ENCODE data around the gene ANKDD1A. TPM values are rescaled to one million over a fixed set of nuclear protein-coding genes. Genes with fewer than 3 reads are reported as not detected.

ANKDD1A gene
- total RNA-seq, 1 donor: 6.2 TPM

DNA sequence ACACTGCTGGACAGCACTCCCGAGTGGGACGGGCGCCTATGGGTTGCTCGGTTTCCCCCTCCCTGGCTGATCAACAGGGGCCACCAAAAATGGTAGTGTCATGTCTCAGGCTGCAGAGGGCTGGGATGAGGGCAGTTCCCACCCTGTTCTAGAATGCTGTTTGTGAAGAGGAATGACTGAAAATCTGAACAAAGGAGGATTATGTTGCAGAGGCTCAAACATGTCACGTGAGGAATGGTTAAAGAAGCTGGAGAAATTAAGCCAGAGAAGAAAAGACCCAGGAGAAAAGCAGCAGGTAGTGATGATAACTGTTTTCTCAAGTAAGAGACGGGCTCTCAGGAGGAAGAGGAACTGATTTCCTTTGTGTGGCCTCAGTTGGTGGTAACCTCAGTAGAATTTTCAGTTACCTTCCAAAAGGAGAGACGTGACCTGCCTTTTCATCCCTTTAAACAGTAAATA lies 67.6 kb downstream of the ANKDD1A start:
- peak; percentile 53 for DNase-seq (ENCODE audit: insufficient read length, low spot score, missing footprints)
- Histone ChIP-seq H3K27me3 (ENCODE audit: insufficient read depth, low read length) (no peaks in the 10 kb centered on the region), H2AFZ (ENCODE audit: low read length) (no peak overlapping the region), H4K20me1 (ENCODE audit: insufficient read depth, low read length) (peaks cover 8% of the 10 kb centered on the region), H3K79me2 (ENCODE audit: insufficient read depth, low read length) (peaks cover 35% of the 10 kb centered on the region), H3K4me3 (ENCODE audit: insufficient read depth, low read length) (no peak overlapping the region), H3K4me1 (ENCODE audit: insufficient read depth, low read length) (peaks cover 2% of the 10 kb centered on the region), H3K9me3 (ENCODE audit: low read depth, low read length) (no peaks in the 10 kb centered on the region), H3K36me3 (ENCODE audit: insufficient read depth, low read length) (peaks cover 49% of the 10 kb centered on the region), H3K27ac (ENCODE audit: low read depth, low read length) (no peak overlapping the region), H3K4me2 (ENCODE audit: insufficient read depth, low read length) (no peak overlapping the region)
- no peak for TF ChIP-seq CTCF (IDR thresholded peaks at IDR 0.05; ENCODE audit: extremely low read depth, low read depth, low read length)

GRCh38 chr15:64981812-64982431 lies 70.2 kb downstream of the ANKDD1A start:
- Histone ChIP-seq H2AFZ (ENCODE audit: low read length) (no peak overlapping the region), H3K36me3 (ENCODE audit: insufficient read depth, low read length) (peaks cover 26% of the 10 kb centered on the region), H3K4me3 (ENCODE audit: insufficient read depth, low read length) (no peak overlapping the region), H3K79me2 (ENCODE audit: insufficient read depth, low read length) (peaks cover 55% of the 10 kb centered on the region), H3K4me1 (ENCODE audit: insufficient read depth, low read length) (peaks cover 9% of the 10 kb centered on the region), H4K20me1 (ENCODE audit: insufficient read depth, low read length) (peaks cover 14% of the 10 kb centered on the region), H3K4me2 (ENCODE audit: insufficient read depth, low read length) (no peak overlapping the region), H3K27me3 (ENCODE audit: insufficient read depth, low read length) (no peaks in the 10 kb centered on the region), H3K27ac (ENCODE audit: low read depth, low read length) (no peak overlapping the region), H3K9me3 (ENCODE audit: low read depth, low read length) (no peaks in the 10 kb centered on the region)
- DNase-seq (ENCODE audit: insufficient read length, low spot score, missing footprints): no peak
- no peak for TF ChIP-seq CTCF (IDR thresholded peaks at IDR 0.05; ENCODE audit: extremely low read depth, low read depth, low read length)

DNA sequence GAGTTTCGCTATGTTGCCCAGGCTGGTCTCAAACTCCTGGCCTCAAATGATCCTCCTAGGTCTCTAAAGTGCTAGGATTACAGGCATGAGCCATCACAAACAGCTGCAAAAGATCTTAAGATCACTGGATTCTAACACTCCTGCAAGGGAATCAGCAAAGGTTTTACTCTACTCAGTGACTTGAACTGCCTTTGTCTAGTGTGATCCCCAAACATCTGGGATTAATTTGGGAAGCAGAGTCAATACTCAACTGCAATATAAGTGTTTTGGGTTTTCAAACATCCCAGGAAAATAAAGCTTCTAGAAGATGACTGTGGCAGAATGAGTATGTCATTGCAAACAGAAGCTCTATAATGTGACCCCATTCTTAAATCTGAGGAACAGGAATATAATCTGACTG lies 70.8 kb downstream of the ANKDD1A start:
- H3K9me3 ChIP-seq (ENCODE audit: low read depth, low read length): no peaks in the 10 kb centered on the region
- no peak overlapping the region for H2AFZ ChIP-seq (ENCODE audit: low read length)
- H3K36me3 ChIP-seq (ENCODE audit: insufficient read depth, low read length): peaks cover 26% of the 10 kb centered on the region
- no peaks in the 10 kb centered on the region for H3K27me3 ChIP-seq (ENCODE audit: insufficient read depth, low read length)
- peaks cover 61% of the 10 kb centered on the region for H3K79me2 ChIP-seq (ENCODE audit: insufficient read depth, low read length)
- H3K4me2 ChIP-seq (ENCODE audit: insufficient read depth, low read length): no peak overlapping the region
- peaks cover 14% of the 10 kb centered on the region for H4K20me1 ChIP-seq (ENCODE audit: insufficient read depth, low read length)
- no peak overlapping the region for H3K27ac ChIP-seq (ENCODE audit: low read depth, low read length)
- H3K4me1 ChIP-seq (ENCODE audit: insufficient read depth, low read length): peaks cover 9% of the 10 kb centered on the region
- TF ChIP-seq CTCF (IDR thresholded peaks at IDR 0.05; ENCODE audit: extremely low read depth, low read depth, low read length): no peak
- no peak for DNase-seq (ENCODE audit: insufficient read length, low spot score, missing footprints)
- no peak overlapping the region for H3K4me3 ChIP-seq (ENCODE audit: insufficient read depth, low read length)

GRCh38 chr15:64985366-64986033 lies 73.8 kb downstream of the ANKDD1A start:
- Histone ChIP-seq H3K79me2 (ENCODE audit: insufficient read depth, low read length) (peaks cover 78% of the 10 kb centered on the region), H3K36me3 (ENCODE audit: insufficient read depth, low read length) (peaks cover 12% of the 10 kb centered on the region), H4K20me1 (ENCODE audit: insufficient read depth, low read length) (peaks cover 14% of the 10 kb centered on the region), H3K4me2 (ENCODE audit: insufficient read depth, low read length) (peak overlapping the region; percentile 44), H3K27me3 (ENCODE audit: insufficient read depth, low read length) (no peaks in the 10 kb centered on the region), H3K27ac (ENCODE audit: low read depth, low read length) (peak overlapping the region; percentile 45), H3K9me3 (ENCODE audit: low read depth, low read length) (no peaks in the 10 kb centered on the region), H2AFZ (ENCODE audit: low read length) (peak overlapping the region; percentile 77), H3K4me1 (ENCODE audit: insufficient read depth, low read length) (peaks cover 18% of the 10 kb centered on the region), H3K4me3 (ENCODE audit: insufficient read depth, low read length) (no peak overlapping the region)
- DNase-seq (ENCODE audit: insufficient read length, low spot score, missing footprints): peak; percentile 74
- TF ChIP-seq CTCF (IDR thresholded peaks at IDR 0.05; ENCODE audit: extremely low read depth, low read depth, low read length): no peak

Data from osteoblast (primary cell).